H1 (cell line): Measurements from ENCODE around the gene CFAP97D2.

Experiments used
- CEBPB ChIP-seq: IDR thresholded peaks from 2 replicates; pipeline ENCODE4 v1.6.1; 2012; ENCODE audit warnings: low read depth, low read length
- EZH2 ChIP-seq: fragments of 200-600 bp; sonication (generic); IDR thresholded peaks from 2 replicates; pipeline ENCODE4 v1.7.1; 2012; ENCODE audit warnings: low read depth, mild to moderate bottlenecking, moderate library complexity, low read length, inconsistent platforms; ENCODE audit not compliant: severe bottlenecking
- GTF2F1 ChIP-seq: IDR thresholded peaks from 2 replicates; pipeline ENCODE4 v1.6.1; 2012; ENCODE audit warnings: low read depth, low read length, improper control_type of control experiment, borderline replicate concordance
- HDAC2 ChIP-seq, 2 experiments: fragments of 300-600 bp in 1 of 2; sonication (generic) in 1 of 2; IDR thresholded peaks; 2 replicates each; pipeline ENCODE4 v1.6.1; 2011 to 2012; ENCODE audit warnings: low read depth in 2 of 2, low read length in 2 of 2, mild to moderate bottlenecking in 2 of 2, moderate library complexity in 2 of 2, borderline replicate concordance in 1 of 2, inconsistent platforms in 1 of 2
- HDAC6 ChIP-seq: IDR thresholded peaks from one replicate; pipeline ENCODE4 v1.7.1; 2012; ENCODE audit warnings: low read depth, mild to moderate bottlenecking, inconsistent platforms, low read length, moderate library complexity
- JUN ChIP-seq: IDR thresholded peaks from 2 replicates; pipeline ENCODE4 v1.6.1; 2011; ENCODE audit warnings: low read depth, mild to moderate bottlenecking, improper control_type of control experiment, low read length
- SAP30 ChIP-seq: fragments of 300-600 bp; sonication (generic); IDR thresholded peaks from 2 replicates; pipeline ENCODE4 v1.7.1; 2012; ENCODE audit warnings: low read length, moderate library complexity, mild to moderate bottlenecking, inconsistent platforms; ENCODE audit not compliant: insufficient read depth, insufficient replicate concordance
- SIN3A ChIP-seq, 2 experiments: IDR thresholded peaks in 1 of 2; conservative IDR thresholded peaks in 1 of 2; 2 replicates each; pipeline ENCODE4 v1.6.1; 2011 to 2012; ENCODE audit warnings: low read length in 2 of 2, improper control_type of control experiment in 1 of 2, low read depth in 1 of 2, mild to moderate bottlenecking in 1 of 2
- TAF1 ChIP-seq: IDR thresholded peaks from 2 replicates; pipeline ENCODE4 v1.6.1; 2011; ENCODE audit warnings: mild to moderate bottlenecking, low read depth, low read length
- TF ChIP-seq, protein P1 (sequence below), 3 experiments: IDR thresholded peaks; 1 replicate in 2 of 3; 2 replicates in 1 of 3; pipeline versions ENCODE4 v1.5.1 to v1.6.1; 2011; ENCODE audit warnings: low read length in 3 of 3, mild to moderate bottlenecking in 3 of 3, inconsistent platforms in 2 of 3, low read depth in 1 of 3, moderate library complexity in 1 of 3; ENCODE audit not compliant: insufficient read depth in 1 of 3; ENCODE audit errors: control extremely low read depth in 1 of 3

GRCh38 chr13:114134111-114134943, 44.7 kb upstream of the CFAP97D2 start:
- TF ChIP-seq, protein P1, sequence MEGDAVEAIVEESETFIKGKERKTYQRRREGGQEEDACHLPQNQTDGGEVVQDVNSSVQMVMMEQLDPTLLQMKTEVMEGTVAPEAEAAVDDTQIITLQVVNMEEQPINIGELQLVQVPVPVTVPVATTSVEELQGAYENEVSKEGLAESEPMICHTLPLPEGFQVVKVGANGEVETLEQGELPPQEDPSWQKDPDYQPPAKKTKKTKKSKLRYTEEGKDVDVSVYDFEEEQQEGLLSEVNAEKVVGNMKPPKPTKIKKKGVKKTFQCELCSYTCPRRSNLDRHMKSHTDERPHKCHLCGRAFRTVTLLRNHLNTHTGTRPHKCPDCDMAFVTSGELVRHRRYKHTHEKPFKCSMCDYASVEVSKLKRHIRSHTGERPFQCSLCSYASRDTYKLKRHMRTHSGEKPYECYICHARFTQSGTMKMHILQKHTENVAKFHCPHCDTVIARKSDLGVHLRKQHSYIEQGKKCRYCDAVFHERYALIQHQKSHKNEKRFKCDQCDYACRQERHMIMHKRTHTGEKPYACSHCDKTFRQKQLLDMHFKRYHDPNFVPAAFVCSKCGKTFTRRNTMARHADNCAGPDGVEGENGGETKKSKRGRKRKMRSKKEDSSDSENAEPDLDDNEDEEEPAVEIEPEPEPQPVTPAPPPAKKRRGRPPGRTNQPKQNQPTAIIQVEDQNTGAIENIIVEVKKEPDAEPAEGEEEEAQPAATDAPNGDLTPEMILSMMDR (IDR thresholded peaks at IDR 0.05; ENCODE audit: control extremely low read depth in 1 of 3, insufficient read depth in 1 of 3, low read depth in 1 of 3, low read length in 3 of 3): no peak
- TF ChIP-seq HDAC6 (no peak), JUN (no peak), SAP30 (no peak), SIN3A (conservative IDR thresholded peaks at IDR 0.05 in 1 of 2, IDR thresholded peaks at IDR 0.05 in 1 of 2; ENCODE audit: low read depth in 1 of 2, low read length in 2 of 2) (no peak), GTF2F1 (no peak), EZH2 (no peak), TAF1 (no peak), HDAC2 (IDR thresholded peaks at IDR 0.05; ENCODE audit: borderline replicate concordance in 1 of 2, low read depth in 2 of 2, low read length in 2 of 2) (no peak), CEBPB (no peak)
